Activated CD4-positive, alpha-beta T cell treated with anti-CD3 and anti-CD28 coated beads for 48 hours (primary cell): Measurements from ENCODE around the gene UGT1A3.

Experiments used
- DNase-seq: peaks from one replicate; pipeline ENCODE4 v3.0.0-alpha.2; 2020

The UGT1A3 gene

DNA sequence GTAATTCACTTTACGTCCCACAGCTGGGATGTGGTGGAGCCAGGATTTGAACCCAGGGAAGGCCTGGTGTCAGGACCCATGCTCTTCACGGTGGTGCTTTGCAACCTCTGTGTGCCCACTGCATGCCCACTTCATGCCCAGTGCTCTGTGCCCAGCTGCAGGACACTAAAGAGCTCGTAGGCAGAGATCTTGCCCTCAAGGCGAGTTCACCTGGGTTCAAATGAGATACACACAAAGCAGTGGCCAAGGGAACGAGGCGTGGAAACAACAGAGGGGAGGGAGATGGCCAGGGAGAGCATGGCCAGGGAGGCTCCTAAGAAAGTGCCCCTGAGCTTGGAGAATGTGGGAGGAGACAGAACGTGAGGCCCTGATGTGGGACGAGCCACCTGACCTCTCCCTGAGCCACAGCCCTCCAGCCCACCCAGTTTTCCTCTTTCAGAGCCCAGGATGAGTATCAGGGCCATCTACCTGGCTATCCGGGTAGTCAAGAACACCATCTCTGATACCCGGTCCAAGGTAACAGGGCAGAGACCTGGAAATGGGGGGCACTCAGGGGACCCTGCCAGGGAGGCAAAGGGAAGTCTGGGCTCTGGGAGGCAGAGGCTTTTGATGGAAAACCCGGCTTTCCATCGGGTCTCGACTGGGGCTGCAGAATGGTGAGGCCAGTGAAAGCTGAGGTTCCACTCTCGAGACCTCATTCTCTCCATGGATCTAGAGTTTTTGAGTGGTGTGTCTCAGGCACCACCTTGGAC, 69.7 kb downstream of the UGT1A3 start:
- DNase-seq, result no peak

DNA sequence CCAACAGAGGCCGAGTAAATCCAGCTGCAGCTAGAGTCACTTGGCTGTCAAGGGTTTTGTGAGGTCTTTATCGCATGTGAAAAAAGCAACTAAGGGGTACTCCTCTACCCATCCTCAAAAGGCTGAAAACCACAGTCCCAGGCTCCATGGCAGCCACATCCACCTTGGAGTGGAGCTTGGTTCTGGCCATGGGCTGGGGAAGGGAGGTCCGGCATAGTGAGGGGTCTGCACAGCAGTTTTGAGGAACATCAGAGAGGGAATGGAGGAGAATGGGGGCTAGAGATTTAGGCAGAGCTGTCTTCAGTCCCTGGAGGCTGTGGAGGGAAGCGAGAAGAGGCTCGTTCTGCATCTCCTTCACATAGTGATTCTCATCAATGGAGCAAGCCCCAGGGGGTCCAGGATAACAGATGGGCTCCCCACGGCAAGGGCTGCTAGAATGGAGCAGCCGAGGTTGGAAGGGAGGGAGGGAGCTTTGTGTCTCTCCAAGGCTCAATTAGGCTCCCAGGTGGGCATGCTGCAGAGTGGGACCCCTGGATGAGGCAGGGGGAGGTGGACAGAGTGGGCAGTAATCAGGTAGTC, 70.3 kb downstream of the UGT1A3 start:
- DNase-seq, result no peak

DNA sequence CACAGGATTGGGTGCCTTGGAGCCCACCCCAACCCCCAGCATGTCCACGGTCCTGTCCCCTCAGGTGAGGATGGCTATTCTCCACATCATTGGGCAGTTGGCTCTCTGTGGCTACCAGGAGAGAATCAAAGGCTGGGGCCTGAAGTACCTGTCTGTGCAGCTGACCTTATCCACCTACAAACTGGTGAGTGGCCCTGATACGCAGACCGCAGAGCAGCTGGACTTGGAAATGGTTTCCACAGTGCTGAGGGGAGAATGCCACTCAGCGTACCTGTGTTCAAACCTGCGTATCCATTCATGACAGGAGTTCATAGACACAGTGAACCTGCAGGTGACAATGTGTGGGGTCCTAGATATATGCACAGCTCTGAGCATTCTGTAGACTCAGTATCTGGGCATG, 70.9 kb downstream of the UGT1A3 start:
- no peak for DNase-seq

- no peak for DNase-seq
Measured at GRCh38 chr2:233800208-233800607, 71.4 kb downstream of the UGT1A3 start.

- peak; percentile 25 for DNase-seq
Measured at GRCh38 chr2:233801357-233802131, 72.7 kb downstream of the UGT1A3 start.

GRCh38 chr2:233802132-233802815, 73.4 kb downstream of the UGT1A3 start:
- no peak for DNase-seq

GRCh38 chr2:233803292-233803911, 74.6 kb downstream of the UGT1A3 start:
- no peak for DNase-seq

- no peak for DNase-seq
Measured at GRCh38 chr2:233803994-233804393, 75.2 kb downstream of the UGT1A3 start.

DNA sequence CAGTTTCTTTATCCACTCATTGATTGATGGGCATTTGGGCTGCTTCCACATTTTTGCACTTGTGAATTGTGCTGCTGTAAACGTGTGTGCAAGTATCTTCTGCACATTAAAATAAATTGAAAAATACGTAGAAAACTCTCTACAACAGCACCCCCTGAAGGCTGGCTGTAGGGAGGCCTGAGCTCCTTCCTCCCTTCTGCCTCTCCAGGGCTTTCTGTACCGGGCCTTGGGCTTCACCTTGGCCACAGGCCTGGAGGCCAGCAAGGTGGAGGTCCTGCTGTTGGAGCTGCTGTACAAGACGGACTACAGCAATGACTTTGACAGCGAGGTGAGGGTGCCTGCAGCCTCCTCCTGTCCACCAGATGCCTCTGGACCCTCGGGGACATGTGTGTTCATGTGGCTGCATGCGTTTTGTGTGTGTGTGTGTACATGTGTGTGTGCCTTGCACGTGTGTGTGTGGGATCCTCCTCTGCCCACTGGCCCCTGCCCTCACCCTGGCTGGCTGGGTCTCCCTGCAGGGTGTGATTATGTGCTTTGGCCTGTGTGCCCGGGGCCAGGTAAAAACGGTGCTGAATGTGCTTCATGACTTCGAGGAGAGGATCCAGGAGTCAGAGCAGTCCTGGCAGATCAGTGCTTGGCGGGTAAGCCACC, 78.5 kb downstream of the UGT1A3 start:
- no peak for DNase-seq

DNA sequence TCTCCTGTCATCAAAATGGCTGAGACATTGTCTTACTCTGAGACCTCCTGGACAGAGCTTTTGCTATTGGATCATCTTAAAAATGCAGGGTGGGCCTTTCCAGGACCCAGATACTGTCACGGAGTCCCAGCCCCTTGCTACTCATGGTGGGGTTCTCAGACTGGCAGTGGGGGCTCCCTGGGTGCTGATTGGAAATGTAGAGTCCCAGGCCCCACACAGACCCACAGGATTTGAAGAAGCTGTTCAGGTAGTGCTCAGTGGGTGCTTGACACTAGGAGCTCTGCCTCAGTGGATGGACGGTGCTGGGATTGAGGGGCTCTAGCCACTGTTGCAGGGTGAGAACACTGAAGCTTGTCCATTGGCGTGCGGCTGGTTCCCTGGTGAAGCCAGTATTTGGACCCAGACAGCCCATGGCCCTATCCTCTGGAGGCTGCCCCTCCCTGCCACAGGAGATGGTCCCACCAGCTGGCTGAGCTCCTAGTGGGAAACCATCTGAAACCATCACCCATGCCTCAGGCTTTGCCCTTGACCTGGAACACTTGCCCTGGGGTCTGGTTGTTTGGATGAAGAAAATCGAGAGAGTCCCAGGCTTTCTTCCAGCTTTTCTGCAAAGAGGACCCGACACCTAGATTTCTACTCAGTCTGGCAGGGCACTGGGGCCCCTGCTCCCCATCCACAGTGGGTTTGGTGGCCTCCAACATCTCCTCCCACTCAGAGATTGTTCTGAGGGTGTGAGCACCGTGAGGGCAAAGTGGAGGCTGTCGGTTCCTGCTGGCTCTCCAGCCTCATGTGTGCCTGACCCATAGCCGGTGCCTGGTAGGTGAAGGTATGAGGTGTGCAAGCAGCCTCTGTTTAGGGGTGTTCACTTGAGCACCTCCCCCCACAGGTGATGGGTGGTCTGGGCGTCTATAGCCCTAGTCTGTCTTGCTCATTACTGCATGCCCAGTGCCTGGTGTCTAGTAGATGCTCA, 79.4 kb downstream of the UGT1A3 start:
- DNase-seq, result no peak

- DNase-seq, result no peak
Measured at GRCh38 chr2:233810385-233810784, 81.5 kb downstream of the UGT1A3 start.

- no peak for DNase-seq
Measured at GRCh38 chr2:233811087-233811486, 82.2 kb downstream of the UGT1A3 start.

DNA sequence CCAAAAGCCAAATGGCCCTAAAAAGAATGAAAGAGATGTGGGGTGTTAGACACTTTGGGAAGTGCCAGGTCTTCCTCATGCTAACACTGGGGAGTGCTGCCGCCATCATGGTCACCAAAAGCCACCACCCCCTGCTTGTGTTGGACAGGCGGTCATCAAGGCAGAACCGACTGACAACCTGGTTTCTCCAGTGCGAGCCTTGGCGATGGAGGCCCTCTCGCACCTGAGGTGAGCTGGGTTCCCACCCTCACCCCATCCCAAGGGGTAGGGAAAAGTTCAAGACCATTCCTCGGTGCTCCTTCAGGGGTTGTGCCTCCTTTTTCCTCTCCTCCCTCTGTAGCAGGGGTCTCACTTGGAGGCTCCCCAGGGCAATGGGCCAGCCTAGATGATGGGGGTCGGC, 82.9 kb downstream of the UGT1A3 start:
- DNase-seq, result no peak

DNA sequence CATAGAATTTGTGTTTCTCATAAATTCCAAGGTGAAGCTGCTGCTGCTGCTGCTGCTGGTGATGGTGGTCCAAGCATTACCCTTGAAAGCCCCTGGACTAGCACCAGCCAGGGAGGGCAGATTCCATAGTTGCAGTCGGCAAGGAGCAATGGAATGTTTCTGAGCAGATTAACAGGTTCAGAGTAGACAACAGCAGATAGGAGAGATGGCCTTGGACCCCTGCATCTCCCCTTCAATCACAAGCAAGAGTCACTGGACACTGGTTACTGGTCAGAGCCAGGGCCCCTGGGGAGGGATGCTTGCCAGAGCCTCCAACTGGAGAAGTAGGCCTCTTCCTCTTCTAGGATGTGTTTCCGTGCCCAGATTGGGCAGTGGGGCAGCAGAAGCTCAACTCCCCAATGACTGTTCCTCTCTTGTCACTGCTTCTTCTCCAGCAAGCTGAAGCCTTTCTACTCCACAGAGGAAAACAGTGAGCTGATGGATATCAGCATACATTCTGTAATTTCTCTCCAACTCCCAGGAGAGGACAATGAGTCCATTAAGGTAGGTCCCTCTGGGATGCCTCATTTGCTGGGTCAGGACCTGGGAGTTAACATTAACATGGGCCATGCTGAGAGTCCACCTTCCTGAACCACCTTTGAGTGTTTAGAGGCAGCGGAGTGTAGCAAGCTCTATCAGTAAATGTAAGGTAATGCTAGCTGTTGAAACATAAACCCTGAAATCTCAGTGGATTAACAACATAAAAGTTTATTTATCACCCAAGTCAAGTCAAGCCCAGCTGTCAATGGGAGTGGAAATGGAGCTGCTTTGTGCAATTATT, 84.6 kb downstream of the UGT1A3 start:
- no peak for DNase-seq

DNA sequence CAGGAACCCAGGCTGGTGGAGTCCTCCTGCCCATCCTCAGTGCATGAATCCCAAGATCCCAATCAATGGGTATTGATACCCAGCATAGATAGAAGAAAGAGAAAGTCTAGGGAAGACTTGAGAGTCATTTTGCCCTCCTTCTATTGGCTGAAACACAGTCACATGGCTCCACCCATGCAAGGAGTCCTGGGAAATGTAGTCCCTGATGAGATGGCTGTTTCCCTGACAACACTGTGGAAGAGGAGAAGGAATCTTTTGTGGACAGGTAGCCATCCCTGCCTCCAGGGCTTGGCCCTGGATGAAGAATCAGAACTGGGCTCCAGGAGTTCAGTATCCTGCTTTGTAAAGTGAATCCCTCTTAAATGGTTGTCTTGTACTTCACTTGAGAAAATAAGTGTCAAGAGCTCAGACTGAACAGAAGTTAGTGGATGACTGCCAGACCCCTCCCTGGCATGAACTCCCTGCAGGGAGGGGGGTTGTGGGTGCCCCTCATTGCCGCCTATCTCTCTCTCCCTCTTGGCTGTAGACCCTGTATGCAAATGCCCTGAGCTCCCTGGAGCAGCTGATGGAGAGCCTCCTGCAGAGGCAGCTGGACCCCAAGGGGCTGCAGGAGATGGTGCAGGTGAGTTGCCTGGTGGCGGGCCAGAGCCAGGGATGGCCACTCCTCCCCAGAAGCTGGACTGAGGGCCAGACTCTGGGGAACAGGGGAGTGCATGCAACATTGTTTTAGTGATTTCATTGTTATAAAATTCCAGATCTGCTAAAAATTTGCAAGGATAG, 85.4 kb downstream of the UGT1A3 start:
- DNase-seq, result no peak

DNA sequence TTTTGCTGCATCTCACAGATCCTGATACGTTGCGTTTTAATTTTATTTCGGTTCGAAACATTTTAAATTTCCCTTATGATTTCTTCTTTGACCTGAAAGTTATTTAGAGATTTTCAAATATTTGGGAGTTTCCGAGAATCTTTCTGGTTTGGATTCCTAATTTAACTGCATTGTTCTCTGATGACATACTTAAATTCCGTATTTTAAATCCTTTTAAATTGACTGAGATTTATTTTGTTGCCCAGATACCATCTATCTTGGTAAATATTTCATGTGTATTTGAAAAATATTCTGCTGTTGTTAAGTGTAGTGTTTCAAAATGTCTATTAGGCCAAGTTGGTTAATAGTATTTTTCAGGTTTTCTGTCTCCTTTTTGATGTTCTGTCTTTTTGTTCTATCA, 87.0 kb downstream of the UGT1A3 start:
- no peak for DNase-seq

- DNase-seq, result no peak
Measured at GRCh38 chr2:233816334-233816733, 87.5 kb downstream of the UGT1A3 start.

DNA sequence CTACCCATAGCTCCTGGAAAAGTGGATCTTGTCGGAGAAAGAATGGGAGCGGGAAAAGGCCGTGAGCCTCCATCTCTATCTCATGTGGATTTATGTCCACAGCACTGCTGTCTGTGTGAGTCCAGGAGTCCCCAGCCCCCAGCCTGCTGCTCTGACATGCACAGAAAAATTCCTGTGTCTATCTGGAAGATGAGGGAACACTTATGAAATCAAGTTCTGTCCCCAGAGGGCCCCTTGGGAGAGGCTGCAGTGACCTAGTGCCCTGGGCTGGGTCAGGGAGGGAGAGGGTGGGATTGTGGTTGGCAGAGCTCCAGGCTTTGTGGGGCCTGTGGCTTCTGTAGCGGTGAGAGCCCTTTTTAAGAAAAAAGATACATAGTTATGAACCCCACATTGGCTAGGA, 87.9 kb downstream of the UGT1A3 start:
- no peak for DNase-seq

DNA sequence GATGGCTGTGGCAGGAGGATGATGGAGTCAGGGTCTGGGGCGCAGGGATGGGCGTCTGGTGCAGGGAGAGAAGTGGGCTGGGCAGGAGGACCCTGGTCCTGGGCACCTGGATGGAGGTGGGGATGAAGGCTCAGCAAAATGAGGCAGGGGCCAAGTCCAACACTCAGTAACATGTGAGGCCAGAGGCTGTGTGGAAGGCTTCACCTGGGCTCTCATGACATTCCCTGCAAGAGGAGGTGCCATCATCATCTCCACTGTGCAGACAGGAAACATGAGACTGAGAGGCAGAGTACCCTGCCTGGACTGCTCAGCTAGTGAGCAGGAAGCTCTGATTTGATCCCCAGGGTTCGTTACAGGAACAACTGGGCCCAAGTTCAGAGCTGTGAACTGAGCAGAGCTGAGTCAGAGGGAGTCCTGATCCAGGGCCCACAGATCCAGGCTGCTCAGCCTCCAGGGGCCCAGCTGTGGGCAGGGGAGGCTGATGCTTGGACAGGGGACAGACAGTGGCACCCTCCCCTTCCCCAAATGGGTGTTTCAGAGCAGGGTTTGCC, 88.6 kb downstream of the UGT1A3 start:
- DNase-seq, result no peak
